Panc1 (cell line): Measurements from ENCODE around the gene SNRNP35.

Experiments used
- SIN3A ChIP-seq: IDR thresholded peaks from 2 replicates; pipeline ENCODE4 v1.6.1; 2012; ENCODE audit warnings: low read depth, mild to moderate bottlenecking, low read length, moderate library complexity, borderline replicate concordance; ENCODE audit not compliant: insufficient read depth
- TF ChIP-seq, protein P1 (sequence below): fragments of 450-650 bp; IDR thresholded peaks from 2 replicates; pipeline ENCODE4 v1.5.1; 2017; ENCODE audit warnings: mild to moderate bottlenecking

DNA sequence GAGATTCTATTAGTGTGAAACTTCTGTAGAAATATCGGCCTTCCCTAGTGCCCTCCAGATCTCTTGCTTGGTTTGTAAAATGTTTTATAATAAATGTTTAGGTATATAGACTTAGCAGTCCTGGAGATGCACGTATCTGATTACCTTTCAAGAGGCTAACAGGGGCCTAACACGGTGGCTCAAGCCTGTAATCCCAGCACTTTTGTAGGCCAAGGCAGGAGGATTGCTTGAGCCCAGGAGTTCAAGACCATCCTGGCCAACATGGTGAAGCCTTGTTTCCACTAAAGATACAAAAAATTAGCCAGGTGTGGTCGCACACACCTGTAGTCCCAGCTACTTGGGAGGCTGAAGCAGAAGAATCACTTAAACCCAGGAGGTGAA lies 11.6 kb upstream of the SNRNP35 start:
- TF ChIP-seq, protein P1, sequence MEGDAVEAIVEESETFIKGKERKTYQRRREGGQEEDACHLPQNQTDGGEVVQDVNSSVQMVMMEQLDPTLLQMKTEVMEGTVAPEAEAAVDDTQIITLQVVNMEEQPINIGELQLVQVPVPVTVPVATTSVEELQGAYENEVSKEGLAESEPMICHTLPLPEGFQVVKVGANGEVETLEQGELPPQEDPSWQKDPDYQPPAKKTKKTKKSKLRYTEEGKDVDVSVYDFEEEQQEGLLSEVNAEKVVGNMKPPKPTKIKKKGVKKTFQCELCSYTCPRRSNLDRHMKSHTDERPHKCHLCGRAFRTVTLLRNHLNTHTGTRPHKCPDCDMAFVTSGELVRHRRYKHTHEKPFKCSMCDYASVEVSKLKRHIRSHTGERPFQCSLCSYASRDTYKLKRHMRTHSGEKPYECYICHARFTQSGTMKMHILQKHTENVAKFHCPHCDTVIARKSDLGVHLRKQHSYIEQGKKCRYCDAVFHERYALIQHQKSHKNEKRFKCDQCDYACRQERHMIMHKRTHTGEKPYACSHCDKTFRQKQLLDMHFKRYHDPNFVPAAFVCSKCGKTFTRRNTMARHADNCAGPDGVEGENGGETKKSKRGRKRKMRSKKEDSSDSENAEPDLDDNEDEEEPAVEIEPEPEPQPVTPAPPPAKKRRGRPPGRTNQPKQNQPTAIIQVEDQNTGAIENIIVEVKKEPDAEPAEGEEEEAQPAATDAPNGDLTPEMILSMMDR = no peak
- no peak for TF ChIP-seq SIN3A
